Activated T-helper 2 cell treated with anti-CD3 and anti-CD28 coated beads, Interferon-gamma antibody, Interleukin-2, Interleukin-4, amounts not matched to agents 10 μg/mL and 5 μg/mL and 100 μg/mL, durations not matched to agents 14 hours and 24 hours and 36 hours (primary cell): ENCODE measurements around the gene SLCO6A1. TPM values are rescaled to one million over a fixed set of nuclear protein-coding genes. Genes with fewer than 3 reads are reported as not detected.
"Not testable (repeated sequence)": the region's sequence is repeated elsewhere in the genome, so short reads cannot be mapped to it uniquely, and the experiment has no call there.

Experiments
- DNase-seq: peaks from one replicate; pipeline ENCODE4 v3.0.0; 2021; ENCODE audit warnings: low spot score
- H3K27ac Mint-ChIP-seq: one replicate; pipeline ENCODE4 v1.8.0; 2021; ENCODE audit warnings: mixed read lengths
- H3K27me3 Mint-ChIP-seq: one replicate; pipeline ENCODE4 v1.8.0; 2021; ENCODE audit warnings: low read depth, mixed read lengths
- H3K36me3 Mint-ChIP-seq: one replicate; pipeline ENCODE4 v1.8.0; 2021; ENCODE audit warnings: low read depth, mixed read lengths
- H3K4me1 Mint-ChIP-seq: one replicate; pipeline ENCODE4 v1.8.0; 2021; ENCODE audit warnings: low read depth, mixed read lengths
- H3K4me3 Mint-ChIP-seq: one replicate; pipeline ENCODE4 v1.8.0; 2021; ENCODE audit warnings: low read depth, mild to moderate bottlenecking, moderate library complexity, mixed read lengths
- H3K9me3 Mint-ChIP-seq: one replicate; pipeline ENCODE4 v1.8.0; 2021; ENCODE audit warnings: mixed read lengths
- intact Hi-C: fragments of 100-400 bp; cut with micrococcal nuclease; formaldehyde crosslinking; loops from one replicate; pipeline ENCODE4 v1.15.1; 2023
- total RNA-seq: library from RNA; stranded (reverse); gene quantifications from 2 replicates; pipeline ENCODE4 v1.2.3, GENCODE V29; 2022

The SLCO6A1 gene
- total RNA-seq, 1 donor from 2014 or later: not detected

DNA sequence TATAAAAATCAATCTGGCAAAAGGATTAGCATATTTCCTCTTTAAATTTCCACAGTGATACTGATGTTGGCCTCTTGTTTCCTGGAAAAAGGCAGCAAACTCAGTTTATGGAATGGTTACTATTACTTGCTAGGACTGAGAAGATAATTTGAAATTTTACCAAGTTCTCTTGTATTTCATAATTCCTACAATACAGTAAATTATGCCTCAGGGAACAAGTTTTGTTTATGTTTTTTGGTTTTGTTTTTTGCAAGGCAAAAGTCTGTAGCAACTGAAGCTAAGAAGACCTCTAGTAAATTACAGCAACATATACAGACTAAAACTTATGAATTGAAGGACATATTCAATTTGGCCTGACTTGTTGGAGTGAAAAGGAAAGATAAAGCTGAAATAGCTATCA is 30.2 kb upstream of the SLCO6A1 start:
- Mint-ChIP-seq H3K27me3 (peaks cover 4% of the 10 kb centered on the region), H3K27ac (no peak overlapping the region), H3K9me3 (no peaks in the 10 kb centered on the region), H3K4me3 (no peak overlapping the region), H3K4me1 (no peaks in the 10 kb centered on the region), H3K36me3 (no peaks in the 10 kb centered on the region)
- DNase-seq: no peak
- intact Hi-C loops: no loop called here

DNA sequence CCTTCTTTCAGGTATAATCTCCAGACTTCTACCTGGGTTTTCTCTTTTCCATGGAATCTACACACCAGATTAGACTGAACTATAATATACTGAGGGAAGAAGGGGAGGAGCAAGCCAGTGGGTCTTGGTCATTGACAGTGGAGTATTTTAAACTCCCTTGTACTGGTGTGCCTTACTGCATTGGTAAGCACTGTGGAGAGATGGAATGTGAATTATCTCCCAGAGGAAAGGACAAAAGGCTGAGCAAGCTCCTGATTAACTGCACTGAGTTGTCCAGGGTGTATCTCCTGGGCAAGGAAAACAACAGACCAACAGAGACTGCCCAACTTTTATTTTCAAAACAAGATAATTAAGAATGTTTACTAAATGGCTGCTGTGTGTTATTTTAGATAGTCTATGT is 29.8 kb upstream of the SLCO6A1 start:
- no peak for DNase-seq
- intact Hi-C loops: no loop called here
- no peaks in the 10 kb centered on the region for H3K4me1 Mint-ChIP-seq
- H3K4me3 Mint-ChIP-seq: no peak overlapping the region
- H3K27me3 Mint-ChIP-seq: peaks cover 4% of the 10 kb centered on the region
- no peaks in the 10 kb centered on the region for H3K36me3 Mint-ChIP-seq
- no peaks in the 10 kb centered on the region for H3K9me3 Mint-ChIP-seq
- no peak overlapping the region for H3K27ac Mint-ChIP-seq

DNA sequence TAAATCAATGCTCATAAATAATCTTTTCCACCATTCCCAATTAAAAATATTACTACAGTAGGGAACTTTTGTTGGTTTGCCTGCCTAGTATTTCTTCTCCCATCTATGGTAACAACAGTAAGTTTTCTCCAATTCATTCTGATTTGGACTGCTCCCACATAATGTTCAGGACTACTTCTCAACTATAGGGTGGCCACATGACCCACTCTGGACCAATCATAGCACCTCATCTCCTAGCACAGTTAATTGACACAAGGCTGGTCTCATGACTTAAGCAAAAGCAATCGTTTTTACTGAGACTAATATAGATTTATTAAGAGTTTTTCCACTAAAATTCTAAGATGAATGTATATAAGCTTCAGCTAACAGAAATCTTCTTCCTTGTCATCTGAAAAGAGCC is 28.7 kb upstream of the SLCO6A1 start:
- intact Hi-C loops: no loop called here
- Mint-ChIP-seq H3K4me1 (peaks cover 4% of the 10 kb centered on the region), H3K27me3 (peaks cover 4% of the 10 kb centered on the region), H3K36me3 (no peaks in the 10 kb centered on the region), H3K27ac (no peak overlapping the region), H3K9me3 (no peaks in the 10 kb centered on the region), H3K4me3 (no peak overlapping the region)
- DNase-seq: no peak

DNA sequence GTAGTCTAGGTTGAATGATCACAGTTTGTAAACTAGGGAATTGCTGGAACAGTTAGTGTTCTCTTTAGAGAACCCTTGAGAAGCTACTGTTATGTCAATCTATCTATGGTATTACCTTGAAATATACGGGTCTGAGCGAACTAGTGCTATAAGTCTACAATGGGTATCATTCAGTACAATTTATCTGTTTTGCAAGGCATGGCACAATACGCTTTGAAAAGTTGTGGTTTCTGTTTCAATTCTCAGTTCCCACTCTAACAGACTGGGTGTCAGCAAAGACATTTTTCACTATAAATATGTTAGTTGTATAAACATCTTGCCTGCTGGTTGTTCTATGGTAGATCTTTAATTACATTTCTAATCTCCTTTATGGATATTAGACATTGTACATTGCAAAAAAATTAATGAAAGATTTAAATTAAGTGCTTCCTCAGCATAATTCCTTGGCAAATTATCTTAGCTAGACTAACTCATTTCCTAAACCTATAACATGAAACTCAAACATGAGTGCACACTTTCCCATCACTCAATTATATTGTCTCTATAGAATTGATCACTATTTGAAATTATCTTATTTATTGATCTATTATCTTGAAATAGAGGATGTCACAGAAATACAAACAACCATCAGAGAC is 24.9 kb upstream of the SLCO6A1 start:
- H3K4me1 Mint-ChIP-seq: peaks cover 4% of the 10 kb centered on the region
- peaks cover 4% of the 10 kb centered on the region for H3K27me3 Mint-ChIP-seq
- H3K27ac Mint-ChIP-seq: no peak overlapping the region
- intact Hi-C loops: no loop called here
- no peak overlapping the region for H3K4me3 Mint-ChIP-seq
- DNase-seq: no peak
- H3K9me3 Mint-ChIP-seq: no peaks in the 10 kb centered on the region
- no peaks in the 10 kb centered on the region for H3K36me3 Mint-ChIP-seq

DNA sequence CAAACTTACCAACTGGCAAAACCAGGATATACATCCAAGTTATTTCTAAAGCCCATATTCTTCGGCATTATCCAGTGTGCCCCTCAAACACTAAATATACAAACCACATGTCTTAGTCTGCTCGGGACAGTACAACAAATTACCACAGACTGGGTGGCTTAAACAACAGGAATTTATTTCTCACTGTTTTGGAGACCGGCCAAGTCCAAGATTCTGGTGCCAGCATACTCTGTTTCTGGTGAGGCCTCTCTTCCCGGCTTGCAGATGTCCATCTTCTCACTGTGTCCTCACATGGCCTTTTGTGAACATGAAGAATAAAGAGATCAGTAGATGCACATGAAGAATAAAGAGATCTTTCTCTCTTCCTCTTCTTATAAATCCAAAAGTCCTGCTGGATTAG is 12.9 kb upstream of the SLCO6A1 start:
- no peaks in the 10 kb centered on the region for H3K9me3 Mint-ChIP-seq
- H3K36me3 Mint-ChIP-seq: no peaks in the 10 kb centered on the region
- intact Hi-C loops: no loop called here
- no peaks in the 10 kb centered on the region for H3K4me1 Mint-ChIP-seq
- H3K27ac Mint-ChIP-seq: no peak overlapping the region
- H3K27me3 Mint-ChIP-seq: no peaks in the 10 kb centered on the region
- H3K4me3 Mint-ChIP-seq: no peak overlapping the region
- DNase-seq: no peak

DNA sequence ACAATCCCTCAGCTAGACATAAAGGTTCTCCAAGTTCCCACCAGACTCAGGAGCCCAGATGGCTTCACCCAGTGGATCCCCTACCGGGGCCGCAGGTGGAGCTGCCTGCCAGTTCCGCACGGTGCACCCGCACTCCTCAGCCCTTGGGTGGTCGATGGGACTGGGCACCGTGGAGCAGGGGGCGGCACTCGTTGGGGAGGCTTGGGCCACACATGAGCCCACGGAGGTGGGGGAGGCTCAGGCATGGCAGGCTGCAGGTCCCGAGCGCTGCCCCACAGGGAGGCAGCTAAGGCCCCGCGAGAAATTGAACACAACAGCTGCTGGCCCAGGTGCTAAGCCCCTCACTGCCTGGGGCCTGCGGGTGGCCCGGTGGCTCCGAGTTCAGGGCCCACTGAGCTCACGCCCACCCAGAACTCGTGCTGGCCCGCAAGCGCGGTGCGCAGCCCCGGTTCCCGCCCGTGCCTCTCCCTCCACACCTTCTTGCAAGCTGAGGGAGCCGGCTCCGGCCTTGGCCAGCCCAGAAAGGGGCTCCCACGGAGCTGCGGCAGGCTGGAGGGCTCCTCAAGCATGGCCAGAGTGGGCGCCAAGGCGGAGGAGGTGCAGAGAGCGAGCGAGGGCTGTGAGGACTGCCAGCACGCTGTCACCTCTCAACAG is 7.4 kb downstream of the SLCO6A1 start:
- H3K4me1 Mint-ChIP-seq, H3K4me3 Mint-ChIP-seq, H3K27ac Mint-ChIP-seq, H3K9me3 Mint-ChIP-seq, DNase-seq, H3K36me3 Mint-ChIP-seq, intact Hi-C loops, H3K27me3 Mint-ChIP-seq: not testable (repeated sequence)

DNA sequence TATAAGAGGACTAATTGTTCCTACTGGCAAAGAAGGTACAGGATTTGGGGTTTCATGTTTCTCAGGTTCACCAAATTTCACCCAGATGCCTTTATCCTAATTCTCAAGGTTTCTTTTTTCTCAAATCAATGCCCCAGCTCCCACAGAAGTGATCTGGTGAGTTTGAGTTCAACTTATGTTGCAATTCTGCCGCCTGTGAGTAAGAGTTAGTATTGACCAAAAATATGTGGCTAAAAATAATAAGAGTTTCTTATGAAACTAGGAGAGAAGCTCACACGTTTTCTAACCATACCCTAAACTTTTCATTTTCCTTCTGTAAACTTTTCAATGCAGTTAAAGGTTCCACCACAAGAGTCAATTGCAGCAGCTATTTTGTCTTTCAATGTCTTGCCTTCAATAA is 15.1 kb downstream of the SLCO6A1 start:
- no peaks in the 10 kb centered on the region for H3K27me3 Mint-ChIP-seq
- no peak overlapping the region for H3K27ac Mint-ChIP-seq
- no peaks in the 10 kb centered on the region for H3K36me3 Mint-ChIP-seq
- no peak overlapping the region for H3K4me3 Mint-ChIP-seq
- no peaks in the 10 kb centered on the region for H3K4me1 Mint-ChIP-seq
- no peak for DNase-seq
- no peaks in the 10 kb centered on the region for H3K9me3 Mint-ChIP-seq
- intact Hi-C loops: no loop called here

DNA sequence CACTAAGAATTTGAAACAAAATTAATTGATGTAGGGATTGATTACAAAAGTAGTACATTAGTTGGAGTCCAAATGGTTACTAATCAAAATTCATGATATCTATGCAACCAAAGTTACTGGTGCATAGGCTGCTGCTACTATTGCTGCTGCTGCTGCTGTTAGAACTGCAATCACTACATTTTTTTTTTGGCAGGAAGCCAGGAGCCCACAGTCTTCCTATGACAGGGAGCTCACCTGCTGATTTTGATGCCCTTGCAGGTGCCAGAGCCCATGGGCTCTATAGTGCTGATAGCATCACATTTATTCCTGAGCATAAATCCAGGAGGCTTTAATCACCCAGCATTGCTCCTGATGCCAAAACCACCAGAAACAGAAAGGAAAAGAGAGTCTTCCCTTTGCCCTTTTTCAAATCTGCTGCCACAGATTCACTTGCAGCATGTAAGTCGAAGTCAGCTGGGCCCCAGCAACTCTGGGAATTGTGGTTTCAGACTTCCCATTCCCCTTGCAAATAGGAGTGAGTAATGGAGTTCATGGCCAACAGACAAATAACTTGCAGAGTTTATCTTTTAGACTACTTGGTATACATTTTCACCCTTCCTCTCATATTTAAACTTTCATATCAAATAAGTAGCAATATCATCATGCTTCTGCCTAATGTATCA is 17.6 kb downstream of the SLCO6A1 start:
- Mint-ChIP-seq H3K27ac (no peak overlapping the region), H3K36me3 (no peaks in the 10 kb centered on the region), H3K4me1 (no peaks in the 10 kb centered on the region), H3K27me3 (no peaks in the 10 kb centered on the region), H3K9me3 (no peaks in the 10 kb centered on the region), H3K4me3 (no peak overlapping the region)
- intact Hi-C loops: no loop called here
- DNase-seq: no peak

DNA sequence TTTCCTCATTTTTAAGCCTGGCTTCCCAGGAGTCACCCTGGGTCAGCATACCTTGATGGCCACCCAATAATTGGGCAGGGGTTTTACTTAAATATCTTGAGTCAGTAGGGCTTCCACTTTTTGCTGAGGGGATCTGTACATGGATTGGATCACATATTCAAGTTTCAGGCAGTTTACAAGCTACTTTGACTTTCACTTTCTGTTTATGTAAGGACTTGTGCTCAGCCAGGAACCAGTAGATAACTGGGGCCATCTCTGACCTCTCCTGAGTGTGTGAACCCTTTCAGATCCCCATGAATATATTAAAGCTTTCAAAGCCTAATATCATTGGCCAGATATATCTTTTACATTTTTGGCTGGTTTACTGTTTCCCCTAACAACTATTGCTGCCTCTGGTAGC is 45.1 kb downstream of the SLCO6A1 start:
- Mint-ChIP-seq H3K4me3 (no peak overlapping the region), H3K27ac (no peak overlapping the region), H3K36me3 (no peaks in the 10 kb centered on the region), H3K9me3 (no peaks in the 10 kb centered on the region), H3K4me1 (peaks cover 4% of the 10 kb centered on the region), H3K27me3 (no peaks in the 10 kb centered on the region)
- no peak for DNase-seq
- intact Hi-C loops: no loop called here

DNA sequence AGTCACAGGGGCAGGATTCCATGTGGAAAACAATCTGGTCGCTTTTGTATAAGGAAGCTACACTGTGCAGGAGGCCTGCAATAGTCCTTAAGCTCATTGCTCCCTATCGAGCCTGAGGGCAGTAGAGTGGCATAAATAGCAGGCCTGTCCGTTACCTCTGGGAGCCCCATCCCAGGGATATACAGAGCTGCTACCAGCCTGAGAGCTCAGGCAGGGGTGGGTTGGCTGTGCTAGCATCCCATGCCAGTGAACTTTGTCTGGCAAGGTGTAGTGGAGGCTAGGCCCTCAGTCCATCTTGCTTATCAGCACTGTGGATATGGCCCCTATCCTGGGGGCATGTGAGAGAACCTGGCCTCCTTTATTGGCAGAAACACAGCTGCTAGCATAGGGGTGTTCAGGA is 47.7 kb downstream of the SLCO6A1 start:
- Mint-ChIP-seq H3K4me1 (peaks cover 4% of the 10 kb centered on the region), H3K36me3 (no peaks in the 10 kb centered on the region), H3K27ac (no peak overlapping the region), H3K9me3 (no peaks in the 10 kb centered on the region), H3K4me3 (no peak overlapping the region), H3K27me3 (no peaks in the 10 kb centered on the region)
- intact Hi-C loops: no loop called here
- DNase-seq: no peak

DNA sequence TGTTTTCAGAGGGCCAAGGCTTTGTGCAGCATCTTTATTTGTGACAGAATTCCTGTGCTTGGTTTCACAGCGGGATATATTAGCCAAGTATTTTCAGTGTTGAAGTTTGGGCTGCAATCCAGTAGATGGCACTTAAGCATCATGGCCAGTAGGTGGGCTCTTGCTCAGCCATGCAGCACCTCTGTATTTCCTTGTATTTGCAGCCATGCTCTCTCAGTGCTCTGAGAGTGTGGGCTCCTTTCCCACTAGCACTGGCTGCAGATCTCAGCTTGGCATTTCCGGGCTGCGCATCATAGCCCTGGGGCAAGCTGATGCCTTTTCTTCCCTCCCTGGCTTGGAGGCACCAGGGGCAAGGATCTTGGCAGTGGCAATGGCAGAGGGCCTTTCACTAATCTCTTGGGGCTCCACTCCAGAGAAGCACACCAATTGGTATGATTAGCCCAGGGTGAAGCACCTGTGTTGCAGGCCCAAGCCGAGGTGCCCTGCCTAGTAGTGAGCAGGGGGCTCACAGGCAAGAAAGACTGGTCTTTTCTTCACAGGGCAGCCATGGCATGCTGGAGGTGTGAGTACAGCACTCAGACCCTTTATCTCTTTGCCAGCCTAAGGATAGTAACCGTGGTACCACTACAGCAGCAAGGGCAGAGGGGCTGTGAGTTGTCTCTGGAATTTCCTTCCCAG is 48.3 kb downstream of the SLCO6A1 start:
- H3K9me3 Mint-ChIP-seq: no peaks in the 10 kb centered on the region
- DNase-seq: no peak
- H3K4me1 Mint-ChIP-seq: peaks cover 4% of the 10 kb centered on the region
- H3K4me3 Mint-ChIP-seq: no peak overlapping the region
- intact Hi-C loops: no loop called here
- no peak overlapping the region for H3K27ac Mint-ChIP-seq
- no peaks in the 10 kb centered on the region for H3K36me3 Mint-ChIP-seq
- no peaks in the 10 kb centered on the region for H3K27me3 Mint-ChIP-seq

DNA sequence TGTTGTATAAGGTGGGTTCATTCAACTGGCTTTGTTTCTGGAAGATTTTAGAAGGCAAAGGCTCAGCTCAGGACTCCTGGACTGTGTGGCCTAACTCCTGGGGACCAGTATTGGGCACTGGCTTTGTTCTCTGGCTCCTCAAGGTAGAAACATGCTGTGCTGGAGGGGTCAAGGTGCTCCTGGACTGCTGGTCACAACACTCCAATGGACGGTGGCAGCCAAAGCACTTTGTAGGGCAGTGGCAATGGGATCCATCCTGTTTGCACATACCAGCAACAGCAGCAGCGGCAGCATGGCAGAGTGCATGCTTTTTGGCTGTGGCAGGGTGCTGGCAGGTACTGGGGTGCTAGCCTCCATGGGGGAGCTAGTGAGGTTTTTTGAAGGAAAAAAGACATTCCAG is 65.3 kb downstream of the SLCO6A1 start:
- Mint-ChIP-seq H3K27ac (no peak overlapping the region), H3K9me3 (no peaks in the 10 kb centered on the region), H3K4me1 (no peaks in the 10 kb centered on the region), H3K36me3 (no peaks in the 10 kb centered on the region), H3K4me3 (no peak overlapping the region), H3K27me3 (no peaks in the 10 kb centered on the region)
- intact Hi-C loops: no loop called here
- no peak for DNase-seq

DNA sequence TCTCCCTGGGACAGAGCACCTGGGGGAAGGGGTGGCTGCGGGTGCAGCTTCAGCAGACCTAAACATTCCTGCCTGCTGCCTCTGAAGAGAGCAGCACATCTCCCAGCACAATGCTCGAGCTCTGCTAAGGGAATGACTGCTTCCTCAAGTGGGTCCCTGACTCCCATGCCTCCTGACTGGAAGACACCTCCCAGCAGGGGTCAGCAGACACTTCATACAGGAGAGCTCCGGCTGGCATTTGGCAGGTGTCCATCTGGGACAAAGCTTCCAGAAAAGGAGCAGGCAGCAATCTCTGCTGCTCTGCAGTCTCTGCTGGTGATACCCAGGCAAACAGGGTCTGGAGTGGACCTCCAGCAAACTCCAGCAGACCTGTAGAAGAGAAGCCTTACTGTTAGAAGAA is 77.2 kb downstream of the SLCO6A1 start:
- intact Hi-C loops: no loop called here
- Mint-ChIP-seq H3K9me3 (no peaks in the 10 kb centered on the region), H3K27ac (no peak overlapping the region), H3K4me1 (no peaks in the 10 kb centered on the region), H3K27me3 (no peaks in the 10 kb centered on the region), H3K36me3 (no peaks in the 10 kb centered on the region), H3K4me3 (no peak overlapping the region)
- no peak for DNase-seq
